HG03095 (cell line): ENCODE data around the gene PPP1R27.
"Not testable (repeated sequence)": the region's sequence is repeated elsewhere in the genome, so short reads cannot be mapped to it uniquely, and the experiment has no call there.

ENCODE experiments used
- ATAC-seq: cut with Tn5 transposase; IDR thresholded peaks from one replicate; pipeline ENCODE4 v1.9.1; 2021; ENCODE audit warnings: moderate library complexity; ENCODE audit not compliant: unreplicated experiment

The PPP1R27 gene

DNA sequence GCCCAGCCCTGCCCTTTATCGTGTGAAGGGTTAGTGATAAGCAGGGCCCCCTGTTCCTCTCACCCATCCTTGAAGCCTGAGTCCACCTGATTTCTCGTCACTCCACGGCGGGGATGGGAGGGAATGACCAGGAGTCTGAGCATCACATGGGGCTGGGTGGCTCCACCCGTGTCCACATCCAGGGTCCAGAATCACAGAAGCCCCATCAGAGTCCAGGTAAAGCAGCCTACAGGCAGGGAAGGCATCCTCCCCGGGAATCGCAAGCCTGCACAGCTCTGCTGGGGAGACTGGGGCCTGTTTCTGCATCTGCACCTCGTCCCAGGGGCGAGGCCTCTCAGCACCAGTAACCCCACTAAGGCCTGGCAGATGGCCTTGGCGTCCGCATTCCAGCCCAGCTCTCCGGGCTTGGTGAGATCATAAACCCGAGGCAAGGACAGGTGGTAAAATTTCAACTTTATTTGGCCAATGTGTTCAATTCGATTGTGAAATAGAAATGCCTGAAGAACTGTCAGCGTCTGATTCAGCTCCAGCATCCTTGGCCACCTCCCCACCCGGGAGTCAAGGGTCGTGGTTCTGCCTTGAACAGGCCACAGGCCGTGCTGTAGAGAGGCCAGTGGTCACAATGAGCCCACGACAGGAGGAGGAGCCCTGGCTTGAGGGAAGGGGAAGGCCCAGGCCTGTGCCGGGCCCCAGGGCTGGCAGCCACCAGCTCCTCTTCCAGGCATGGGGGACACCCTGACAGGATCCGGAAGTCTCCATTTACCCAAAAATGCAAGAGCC is 8.1 kb upstream of the PPP1R27 start:
- ATAC-seq, result no peak

DNA sequence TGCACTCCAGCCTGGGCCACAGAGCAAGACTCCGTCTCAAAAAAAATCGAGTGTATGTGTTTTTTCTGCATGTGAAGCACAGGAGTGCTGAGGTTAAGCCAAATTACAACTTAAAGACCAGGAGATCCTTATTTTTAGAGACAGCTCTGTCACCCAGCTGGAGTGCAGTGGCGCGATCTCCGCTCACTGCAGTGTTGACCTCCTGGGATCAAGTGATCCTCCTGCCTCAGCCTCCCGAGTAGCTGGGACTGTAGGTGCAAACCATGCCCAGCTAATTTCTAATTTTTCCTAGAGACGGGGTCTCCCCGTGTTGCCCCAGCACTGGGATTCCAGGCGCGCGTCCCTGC is 7.5 kb upstream of the PPP1R27 start:
- no peak for ATAC-seq

DNA sequence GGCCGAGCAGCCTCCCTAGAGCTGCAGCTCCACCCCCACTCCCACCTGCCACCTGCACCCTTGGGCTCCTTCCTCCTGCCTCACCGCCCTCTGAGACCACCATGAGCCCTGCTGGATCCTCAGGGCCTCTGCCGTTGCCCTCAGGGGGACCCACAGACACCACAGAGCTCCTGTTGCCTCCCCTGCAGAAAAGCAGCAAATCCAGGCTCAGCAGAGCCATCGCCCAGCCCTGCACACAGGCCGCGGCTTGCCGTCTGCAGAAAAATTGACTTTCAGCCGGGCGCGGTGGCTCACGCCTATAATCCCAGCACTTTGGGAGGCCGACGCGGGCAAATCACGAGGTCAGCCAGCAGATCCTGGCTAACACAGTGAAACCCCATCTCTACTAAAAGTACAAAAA is 7.0 kb upstream of the PPP1R27 start:
- ATAC-seq, result no peak

DNA sequence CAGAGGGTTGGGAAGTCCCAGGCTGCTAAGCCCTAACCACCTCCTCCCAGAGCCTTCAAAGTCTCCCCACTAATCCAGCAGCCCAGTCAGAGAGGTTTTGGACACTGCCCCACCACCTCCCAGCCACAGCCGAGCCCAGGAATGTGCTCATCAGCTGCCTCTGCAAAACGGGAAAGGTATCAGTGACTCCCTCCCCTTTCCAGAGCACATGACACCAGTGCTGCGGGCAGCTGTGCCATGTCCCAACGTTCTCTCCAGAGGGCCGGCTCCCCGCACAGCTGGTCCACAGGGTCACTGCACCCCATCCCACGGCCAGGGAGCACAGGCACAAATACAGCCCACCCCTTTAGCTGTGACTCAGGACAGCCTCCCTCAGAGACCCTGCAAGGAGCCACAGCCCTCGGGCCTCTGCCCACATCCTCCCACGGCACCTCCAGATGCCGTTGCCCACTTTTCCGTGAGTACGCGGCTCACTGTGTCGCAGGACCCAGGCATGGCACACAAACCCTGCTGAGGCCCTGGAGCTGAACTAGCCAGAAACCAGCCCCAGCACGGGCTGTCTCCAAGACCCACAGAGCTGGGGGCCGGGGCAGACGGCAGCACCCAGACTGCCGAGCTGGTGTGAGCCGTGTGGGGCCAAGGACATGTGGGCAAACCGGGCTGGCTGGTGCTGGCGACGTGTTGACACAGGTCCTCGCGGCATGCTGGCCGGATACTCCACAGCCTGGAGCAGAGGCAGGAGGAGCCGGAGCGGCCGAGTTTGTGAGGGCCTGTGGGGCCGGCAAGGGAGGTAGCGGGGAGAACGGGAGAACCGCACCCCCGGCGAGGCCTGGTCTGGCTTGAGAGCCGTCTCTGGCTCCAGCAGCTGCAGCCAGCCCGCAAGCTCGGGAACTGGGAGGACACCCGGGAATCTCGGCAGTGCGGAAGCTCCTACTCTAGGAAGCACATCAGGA is 6.3 kb upstream of the PPP1R27 start:
- ATAC-seq, result no peak

DNA sequence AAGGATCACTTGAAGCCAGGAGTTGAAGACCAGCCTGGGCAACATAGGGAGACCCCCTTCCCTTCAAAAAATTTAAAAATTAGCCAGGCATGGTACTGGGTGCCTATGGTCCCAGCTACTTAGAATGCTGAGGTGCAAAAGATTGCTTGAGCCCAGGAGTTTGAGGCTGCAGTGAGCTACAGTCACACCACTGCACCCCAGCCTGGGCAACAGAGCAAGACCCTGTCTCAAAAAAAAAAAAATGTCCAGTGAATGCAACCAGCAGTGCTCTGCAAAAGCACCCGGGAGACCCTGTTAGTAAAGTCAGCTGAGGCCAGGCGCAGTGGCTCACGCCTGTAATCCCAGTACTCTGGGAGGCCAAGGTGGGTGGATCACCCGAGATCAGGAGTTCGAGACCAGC is 5.2 kb upstream of the PPP1R27 start:
- not testable (repeated sequence) for ATAC-seq

DNA sequence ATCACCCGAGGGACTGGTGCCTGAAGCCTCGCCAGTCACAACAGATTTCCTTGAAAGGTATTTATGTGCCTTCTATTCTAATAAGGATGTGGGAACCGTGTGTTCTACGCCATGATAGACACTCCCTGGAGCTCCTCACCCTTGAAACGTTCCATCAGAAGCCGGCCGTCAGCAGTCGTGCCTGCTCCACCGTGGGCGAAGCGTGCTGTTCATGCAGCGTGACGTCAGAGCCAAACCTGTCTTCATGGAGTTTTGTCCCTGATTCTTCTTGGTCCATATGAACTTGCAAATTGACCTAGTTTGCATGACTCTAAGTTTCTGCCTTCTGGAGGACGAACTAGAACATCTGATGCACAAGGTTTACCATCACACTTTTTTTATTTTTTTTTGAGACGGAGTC is 4.5 kb upstream of the PPP1R27 start:
- ATAC-seq, result no peak

DNA sequence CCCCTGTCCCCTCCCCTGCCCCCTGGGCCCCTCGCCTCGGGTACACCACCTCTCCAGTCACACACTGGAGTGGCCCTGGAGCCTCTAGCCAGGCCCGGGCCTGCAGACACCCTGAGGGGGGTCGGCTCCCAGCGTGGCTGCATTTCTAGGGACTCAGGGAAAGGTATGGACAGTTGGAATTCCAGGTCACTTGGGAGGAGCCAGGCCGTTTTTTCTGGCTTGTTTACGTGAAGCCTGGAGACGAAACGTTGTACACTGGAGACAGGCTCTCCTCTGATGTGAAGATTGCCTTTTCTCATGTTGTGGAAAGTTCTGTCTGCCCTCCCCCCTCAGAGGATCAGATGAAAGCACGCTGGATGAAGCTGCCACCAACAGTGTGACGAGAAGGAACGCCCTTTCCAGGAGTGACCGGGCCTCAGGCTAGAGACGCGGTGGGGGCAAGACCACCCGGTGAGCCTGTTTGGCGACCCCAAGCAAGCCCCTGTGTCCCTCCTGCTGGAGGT is 4.0 kb upstream of the PPP1R27 start:
- no peak for ATAC-seq

DNA sequence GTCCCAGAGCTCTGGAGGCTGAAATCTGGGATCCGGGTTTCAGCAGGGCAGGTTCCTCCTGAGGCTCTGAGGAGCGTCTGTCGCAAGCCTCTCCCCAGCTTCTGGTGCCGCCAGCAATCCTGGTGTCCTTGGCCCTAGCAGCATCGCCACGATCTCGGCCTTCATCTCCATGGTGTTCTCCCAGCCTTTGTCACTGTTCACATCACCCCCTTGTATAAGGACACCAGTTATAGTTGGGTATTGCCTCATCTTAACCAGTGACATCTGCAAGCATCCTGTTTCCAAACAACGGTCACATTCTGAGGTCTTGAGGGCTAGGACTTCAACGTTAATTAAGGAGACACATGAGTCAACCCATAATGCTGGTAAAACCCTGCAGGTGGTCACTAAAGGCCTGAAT is 2.8 kb upstream of the PPP1R27 start:
- no peak for ATAC-seq

DNA sequence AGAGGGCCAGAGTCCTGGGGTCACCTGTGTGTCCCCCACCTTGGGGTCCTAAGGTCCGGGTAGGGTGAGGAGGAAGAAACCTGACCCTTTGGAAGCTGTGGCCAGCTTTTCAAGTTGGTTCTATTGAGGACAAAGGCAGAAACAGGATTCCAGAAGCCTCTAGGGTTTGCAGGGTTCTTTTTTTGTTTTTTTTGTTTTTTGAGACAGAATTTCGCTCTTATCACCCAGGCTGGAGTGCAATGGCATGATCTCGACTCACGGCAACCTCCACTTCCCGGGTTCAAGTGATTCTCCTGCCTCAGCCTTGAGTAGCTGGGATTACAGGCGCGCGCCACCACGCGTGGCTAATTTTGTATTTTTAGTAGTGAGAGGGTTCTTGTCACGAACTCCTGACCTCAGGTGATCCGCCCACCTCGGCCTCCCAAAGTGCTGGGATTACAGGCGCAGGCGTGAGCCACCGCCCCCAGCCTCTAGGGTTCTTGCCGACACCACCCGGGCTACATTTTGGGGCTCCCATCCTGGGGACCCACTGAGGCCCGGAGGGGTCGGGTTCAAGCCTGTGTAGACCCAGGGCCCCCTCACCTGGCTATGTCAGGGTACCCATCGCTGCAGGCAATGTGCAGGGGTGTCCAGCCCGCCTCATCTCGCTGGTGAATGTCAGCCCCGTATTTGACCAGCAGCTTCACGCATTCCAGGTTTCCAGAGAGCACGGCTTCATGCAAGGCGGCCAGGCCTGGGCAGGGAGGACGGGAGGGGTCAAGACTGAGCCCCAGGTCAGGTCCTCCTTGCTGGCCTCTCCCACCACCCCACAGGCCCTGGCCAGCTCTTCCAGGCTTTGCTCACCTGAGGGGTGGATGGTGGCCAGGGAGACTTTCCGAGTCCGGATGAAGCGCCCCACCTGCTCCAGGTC is 674 bp downstream of the PPP1R27 start:
- ATAC-seq, result peak; percentile 3

DNA sequence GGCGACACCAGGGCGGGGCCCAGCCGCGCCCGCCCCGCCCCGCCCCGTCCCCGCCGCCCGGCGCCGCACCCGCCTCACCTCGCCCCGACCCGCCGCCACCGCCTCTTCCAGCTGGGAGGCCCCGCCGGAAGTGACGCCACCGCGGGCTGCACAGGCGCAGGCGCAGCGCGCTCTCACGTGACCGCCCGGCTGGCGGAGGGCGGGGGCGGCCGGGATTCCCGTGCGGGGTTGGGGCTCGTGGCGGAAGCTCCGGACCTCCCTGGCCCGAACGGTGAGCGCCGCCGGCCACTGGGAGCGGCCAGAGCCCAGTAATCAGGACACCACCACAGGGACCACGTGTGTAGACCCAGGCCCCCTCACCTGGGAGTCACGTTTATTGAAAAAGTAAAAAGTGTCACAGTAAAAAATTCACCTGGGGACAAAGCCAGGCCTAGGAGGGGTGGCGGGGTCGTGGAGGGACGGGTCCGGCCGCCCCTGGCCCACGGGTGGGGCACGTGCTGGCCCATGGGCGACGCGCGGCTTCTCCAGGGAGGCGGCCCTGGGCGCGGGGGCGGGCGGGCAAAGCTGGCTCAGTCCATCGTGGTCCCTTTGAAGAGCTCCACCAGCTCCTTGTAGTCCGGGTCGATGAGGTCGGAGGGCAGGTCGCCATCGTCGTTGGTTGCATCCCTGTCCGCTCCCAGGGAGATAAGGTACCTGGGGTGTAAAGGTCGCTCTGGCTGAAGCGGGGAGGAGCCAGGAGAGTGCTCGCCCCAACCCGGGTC is 1.5 kb downstream of the PPP1R27 start, which contains the start of gene MCRIP1:
TSS of gene MCRIP1 (minus strand) at position 132 of the 761 bp plus-strand sequence. CDS start 8,785 bp downstream, outside the sequence.
- peak; percentile 8 for ATAC-seq

DNA sequence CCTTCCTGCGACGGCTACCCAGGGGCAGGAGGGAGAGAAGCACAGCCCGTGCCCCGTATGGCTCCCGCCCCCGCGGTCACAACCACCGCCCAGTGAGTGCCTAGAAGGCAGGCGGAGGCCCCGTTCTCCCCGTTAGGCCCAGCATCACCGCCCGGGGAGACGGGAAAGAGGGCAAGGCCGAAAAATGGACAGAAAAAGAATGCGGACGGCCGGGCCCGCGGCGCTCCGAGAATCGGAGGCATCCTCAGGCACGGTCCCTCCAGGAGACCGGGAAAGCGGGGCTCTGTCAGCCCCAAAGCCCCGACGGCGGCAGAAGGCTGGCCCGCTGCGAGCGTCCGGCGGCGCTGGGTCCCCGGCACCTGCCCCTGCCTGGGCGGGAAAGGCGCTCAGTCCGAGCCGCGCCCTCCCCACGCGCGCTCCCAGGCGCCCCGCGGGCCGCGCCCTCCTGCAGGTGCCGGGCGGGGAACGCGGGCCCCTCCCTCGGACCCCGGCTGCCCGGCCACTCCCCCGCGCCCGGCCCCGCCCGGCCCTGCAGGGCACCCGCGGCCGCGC is 2.2 kb downstream of the PPP1R27 start:
- ATAC-seq, result peak; percentile 61

DNA sequence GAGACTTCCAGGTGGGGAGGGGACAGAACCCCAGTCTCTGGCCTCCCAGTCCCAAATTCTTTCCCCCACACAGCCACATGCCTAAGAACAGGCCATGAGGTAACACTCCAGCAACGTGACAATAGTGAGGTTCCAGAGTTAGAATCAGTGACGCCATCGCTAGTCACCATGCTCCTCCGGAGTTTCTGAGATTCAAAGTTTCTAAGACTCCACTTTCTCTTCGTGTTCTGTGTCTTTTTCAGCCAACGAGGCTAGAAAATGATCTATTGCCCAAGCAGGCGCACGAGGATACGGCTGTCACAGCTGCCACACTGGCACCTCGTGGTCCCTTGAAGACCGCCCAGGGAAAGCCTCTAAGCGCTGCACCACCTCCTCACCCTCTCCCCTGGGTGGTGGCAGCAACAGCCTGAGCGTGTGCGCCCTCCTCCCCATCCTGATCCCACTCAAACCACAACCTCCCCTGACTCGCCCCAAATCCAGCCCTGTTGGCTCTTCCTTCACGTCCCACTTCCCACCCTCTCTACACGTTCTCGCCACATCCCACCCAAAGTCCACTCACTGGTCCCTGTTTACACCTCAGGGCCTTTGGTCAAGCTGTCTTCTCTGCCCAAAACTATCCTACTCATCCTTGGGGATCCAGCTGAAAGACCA is 2.8 kb downstream of the PPP1R27 start:
- ATAC-seq, result no peak

DNA sequence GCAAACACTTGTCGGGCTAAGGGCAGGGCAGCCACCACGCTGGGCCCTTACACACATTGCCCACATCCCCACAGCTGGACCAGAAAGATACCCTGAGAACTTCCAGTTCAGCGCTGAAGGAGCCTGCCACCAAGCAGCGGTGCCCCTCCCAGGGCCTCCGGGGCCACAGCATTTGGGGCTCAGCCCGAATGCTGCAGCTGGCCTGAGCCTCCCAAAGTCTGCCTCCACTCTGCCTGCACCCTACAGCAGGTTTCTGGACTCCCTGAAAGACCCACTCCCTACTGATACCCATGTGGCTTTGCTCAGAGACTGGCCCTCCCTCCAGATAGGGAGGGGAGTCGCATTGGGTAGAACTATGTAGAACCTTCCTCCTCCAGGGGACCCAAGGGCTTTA is 3.3 kb downstream of the PPP1R27 start:
- no peak for ATAC-seq

DNA sequence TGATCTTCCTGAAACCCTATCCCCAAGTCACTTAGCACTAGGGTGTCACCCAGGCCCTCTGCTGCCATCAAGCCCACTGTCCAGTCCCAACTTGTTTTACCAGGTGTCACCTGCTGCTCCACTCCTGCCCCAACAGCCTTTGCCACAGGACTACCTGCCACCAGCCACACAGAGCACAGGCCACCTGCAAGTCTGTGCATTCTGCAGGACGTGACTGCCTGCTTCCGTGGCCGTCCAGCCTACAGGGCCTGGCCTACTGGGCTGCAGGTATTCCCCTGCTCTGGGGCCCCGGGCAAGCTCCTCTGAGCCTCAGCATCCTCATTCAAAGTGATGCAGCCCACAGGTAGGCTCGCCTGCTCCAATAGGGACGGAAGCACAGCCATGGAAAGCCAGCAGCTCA is 5.0 kb downstream of the PPP1R27 start:
- ATAC-seq, result no peak

DNA sequence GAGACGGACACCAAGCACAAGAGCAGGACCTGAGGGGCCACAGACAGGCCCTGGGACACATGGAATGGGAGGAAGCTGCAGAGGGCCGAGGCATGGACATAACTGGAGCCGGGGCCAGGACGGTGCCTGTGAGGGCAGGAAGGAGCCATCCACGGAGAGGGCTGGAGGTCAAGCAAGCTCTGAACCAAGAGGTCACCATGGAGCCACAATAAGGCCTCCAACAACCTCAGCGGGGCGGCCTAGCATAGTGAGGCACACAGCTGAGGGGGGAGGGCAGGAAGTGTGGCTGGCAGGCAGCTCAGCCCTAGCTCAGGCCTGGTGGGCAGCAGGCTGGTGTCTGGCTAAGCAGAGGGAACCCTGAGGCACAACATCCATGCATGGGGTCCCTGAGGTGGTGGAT is 6.2 kb downstream of the PPP1R27 start:
- no peak for ATAC-seq

DNA sequence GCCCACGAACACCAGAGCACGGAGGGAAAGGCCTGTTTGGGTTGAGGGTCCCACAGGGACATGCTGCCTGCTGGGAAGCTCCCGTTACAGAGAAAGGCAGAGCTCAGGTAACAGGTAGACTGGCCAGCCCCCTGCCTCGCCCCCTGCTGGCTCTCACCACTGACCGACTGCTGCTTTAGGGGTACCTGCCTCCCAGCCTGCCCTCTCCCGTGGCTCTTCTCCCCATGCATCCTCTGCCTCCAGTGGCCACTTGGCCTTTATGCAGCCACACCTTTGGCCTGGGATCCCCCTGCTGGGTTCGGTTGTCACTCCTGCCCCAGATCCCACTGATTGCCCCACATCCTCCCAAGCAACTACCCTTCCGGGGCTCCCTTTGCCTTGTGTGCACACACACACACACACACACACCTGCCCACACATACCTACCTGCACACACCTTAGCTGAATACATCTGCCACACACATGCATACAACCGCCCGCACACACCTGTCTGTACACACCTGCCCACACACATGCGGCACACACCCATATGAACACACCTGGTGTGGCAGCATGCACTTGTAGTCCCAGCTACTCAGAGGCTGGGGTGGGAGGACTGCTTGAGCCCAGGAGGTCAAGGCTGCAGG is 8.9 kb downstream of the PPP1R27 start:
- no peak for ATAC-seq

DNA sequence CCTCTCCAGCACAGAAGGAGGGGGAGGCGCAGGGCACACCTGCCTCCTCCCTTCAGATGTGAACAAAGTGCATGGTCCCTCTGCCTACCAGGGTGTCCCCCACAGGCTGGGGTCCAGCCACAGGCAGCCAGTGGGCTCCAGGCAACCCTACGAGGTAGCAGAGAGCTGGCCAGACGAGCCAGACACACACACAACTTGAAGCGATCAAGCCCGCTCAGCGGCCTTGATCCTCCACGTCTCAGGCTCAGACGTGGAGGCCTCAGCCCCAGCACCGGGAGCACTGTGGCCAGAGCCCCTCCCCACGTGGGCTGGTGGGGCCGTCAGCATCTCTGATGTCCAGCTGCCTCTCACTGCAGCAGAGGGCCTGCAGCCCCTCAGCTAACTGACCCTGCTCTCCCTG is 10.3 kb downstream of the PPP1R27 start:
- ATAC-seq, result no peak

DNA sequence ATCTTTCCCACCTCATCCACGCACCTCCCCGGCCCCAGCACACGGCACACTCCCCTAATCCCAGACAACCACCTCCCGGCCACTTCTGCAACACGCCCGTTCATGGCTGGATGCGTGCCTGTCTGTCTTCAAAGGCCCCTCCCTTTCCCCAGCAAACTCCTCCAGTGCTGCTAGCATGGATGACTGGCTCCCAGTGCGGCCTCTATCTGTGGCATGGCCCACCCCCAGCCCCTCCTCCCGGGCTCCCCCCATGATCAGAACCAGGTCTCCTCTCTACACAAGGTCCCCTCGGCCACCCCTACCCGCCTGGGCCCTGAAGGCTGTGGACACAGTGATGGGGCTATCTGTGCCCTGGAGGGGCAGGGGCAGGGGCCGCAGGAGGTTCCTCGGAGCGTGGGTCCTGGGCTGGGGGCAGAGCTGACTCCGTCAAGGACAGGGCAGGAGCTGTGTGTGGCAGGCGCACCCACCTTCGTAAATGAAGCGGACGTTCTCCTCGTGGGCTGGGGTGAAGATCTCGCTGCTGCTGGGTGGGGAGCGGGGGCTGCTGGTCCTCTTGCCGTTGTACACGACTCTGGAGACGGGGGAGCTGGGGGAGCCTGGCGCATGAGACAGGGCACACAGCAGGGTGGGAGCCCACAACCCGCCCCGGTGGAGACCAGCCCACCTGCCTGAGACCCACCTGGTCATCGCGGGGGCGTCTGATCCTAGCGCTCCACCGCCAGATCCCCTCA is 10.9 kb downstream of the PPP1R27 start:
- no peak for ATAC-seq
